Coronary artery (tissue), 2 donors: ENCODE results near the gene P2RX2.

Experiments used
- DNase-seq: peaks from one replicate; pipeline ENCODE4 v3.0.0-alpha.2; 2017; ENCODE audit warnings: low spot score
- H3K27ac ChIP-seq, 2 donors: fragments of 200-600 bp; sonication (generic); one replicate each; pipeline ENCODE4 v1.5.1; 2016 to 2019
- H3K4me3 ChIP-seq: fragments of 200-600 bp; sonication (generic); 2 replicates; pipeline ENCODE4 v1.5.1; 2016; ENCODE audit warnings: mild to moderate bottlenecking, moderate library complexity
- CTCF ChIP-seq: fragments of 200-600 bp; sonication (generic); IDR thresholded peaks from one replicate; pipeline ENCODE4 v1.5.1; 2019; ENCODE audit warnings: antibody characterized with exemption

Gene P2RX2

DNA sequence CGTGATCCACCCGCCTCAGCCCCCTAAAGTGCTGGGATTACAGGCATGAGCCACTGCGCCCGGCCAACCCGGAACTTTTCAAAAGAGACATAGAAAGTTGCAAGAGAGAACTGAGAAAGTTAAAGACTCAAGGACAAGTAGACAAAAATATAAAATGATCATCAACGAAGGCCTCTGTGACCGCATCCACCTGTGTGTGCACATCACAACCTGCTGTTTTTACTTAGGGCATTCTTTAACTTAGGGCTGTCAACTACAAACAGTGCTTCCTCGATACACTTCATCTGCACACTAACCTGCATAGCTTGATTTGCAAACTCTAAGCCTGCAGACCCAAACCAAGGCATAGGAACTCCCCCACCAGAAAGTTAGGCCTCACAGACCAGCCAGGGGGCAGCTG, 14.8 kb downstream of the P2RX2 start:
- no peak for TF ChIP-seq CTCF
- no peak overlapping the region for H3K27ac ChIP-seq
- no peak overlapping the region for H3K4me3 ChIP-seq
- no peak for DNase-seq

DNA sequence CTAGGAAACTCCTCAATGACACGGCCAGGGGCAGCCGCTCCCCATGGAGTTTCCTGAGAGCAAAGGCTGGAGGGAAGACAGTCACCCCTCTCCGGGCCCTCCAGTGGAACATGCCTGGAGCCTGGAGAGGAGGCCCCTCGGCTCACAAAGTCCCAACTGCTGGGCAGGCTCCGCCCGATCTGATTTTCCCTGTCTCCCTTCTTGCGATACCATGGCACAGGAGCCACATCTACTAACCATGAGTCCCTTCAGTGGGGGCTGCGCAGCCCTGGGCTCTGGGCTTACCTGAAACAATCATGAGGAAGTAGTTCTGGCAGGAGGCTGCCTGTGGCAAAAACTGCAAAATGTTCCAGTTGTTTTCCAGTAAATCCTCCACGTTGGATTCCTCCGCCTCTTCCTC, 15.3 kb downstream of the P2RX2 start:
- H3K4me3 ChIP-seq: no peak overlapping the region
- TF ChIP-seq CTCF: no peak
- no peak overlapping the region for H3K27ac ChIP-seq
- no peak for DNase-seq

GRCh38 chr12:132634411-132634990, 15.9 kb downstream of the P2RX2 start:
- TF ChIP-seq CTCF: no peak
- no peak for DNase-seq
- no peak overlapping the region for H3K4me3 ChIP-seq
- H3K27ac ChIP-seq: no peak overlapping the region

- no peak overlapping the region for H3K27ac ChIP-seq
- TF ChIP-seq CTCF: no peak
- no peak for DNase-seq
- no peak overlapping the region for H3K4me3 ChIP-seq
Measured at GRCh38 chr12:132635076-132635955, 16.7 kb downstream of the P2RX2 start.

GRCh38 chr12:132637811-132638210, 19.2 kb downstream of the P2RX2 start:
- DNase-seq: no peak
- no peak for TF ChIP-seq CTCF
- no peak overlapping the region for H3K27ac ChIP-seq
- H3K4me3 ChIP-seq: no peak overlapping the region

- DNase-seq: no peak
- no peak overlapping the region for H3K27ac ChIP-seq
- H3K4me3 ChIP-seq: no peak overlapping the region
- peak; percentile 24 for TF ChIP-seq CTCF
Measured at GRCh38 chr12:132638541-132639408, 20.2 kb downstream of the P2RX2 start.
